ENCODE data around the gene DNAJC24.
A peak's percentile ranks its signal among the peaks of the same experiment; 100 is the strongest.

Gene DNAJC24

GRCh38 chr11:31375879-31376278 is 6.2 kb downstream of the DNAJC24 start:
- no peak for FAIRE-seq
- no peak for TF ChIP-seq CTCF (IDR thresholded peaks at IDR 0.05; ENCODE audit: insufficient read depth, missing control alignments)
- no peak for DNase-seq (ENCODE audit: insufficient read length, low spot score)

GRCh38 chr11:31383116-31383515 is 13.5 kb downstream of the DNAJC24 start:
- TF ChIP-seq CTCF (IDR thresholded peaks at IDR 0.05; ENCODE audit: insufficient read depth, missing control alignments) = no peak
- FAIRE-seq = no peak
- no peak for DNase-seq (ENCODE audit: insufficient read length, low spot score)

- FAIRE-seq (no peak), DNase-seq (ENCODE audit: insufficient read length, low spot score) (no peak)
- TF ChIP-seq CTCF (IDR thresholded peaks at IDR 0.05; ENCODE audit: insufficient read depth, missing control alignments) = no peak
Observed at GRCh38 chr11:31387379-31387778, 17.7 kb downstream of the DNAJC24 start.

GRCh38 chr11:31397239-31397834 is 27.7 kb downstream of the DNAJC24 start:
- DNase-seq (ENCODE audit: insufficient read length, low spot score) (no peak), FAIRE-seq (peak; percentile 84)
- TF ChIP-seq CTCF (IDR thresholded peaks at IDR 0.05; ENCODE audit: insufficient read depth, missing control alignments) = peak; percentile 63

- DNase-seq (ENCODE audit: insufficient read length, low spot score) = no peak
- no peak for TF ChIP-seq CTCF (IDR thresholded peaks at IDR 0.05; ENCODE audit: insufficient read depth, missing control alignments)
- FAIRE-seq = no peak
Observed at GRCh38 chr11:31404614-31405013, 35.0 kb downstream of the DNAJC24 start.

- DNase-seq (ENCODE audit: insufficient read length, low spot score) (no peak), FAIRE-seq (no peak)
- no peak for TF ChIP-seq CTCF (IDR thresholded peaks at IDR 0.05; ENCODE audit: insufficient read depth, missing control alignments)
Observed at GRCh38 chr11:31408201-31408600, 38.5 kb downstream of the DNAJC24 start.

GRCh38 chr11:31412946-31413345 is 43.3 kb downstream of the DNAJC24 start:
- no peak for DNase-seq (ENCODE audit: insufficient read length, low spot score)
- no peak for TF ChIP-seq CTCF (IDR thresholded peaks at IDR 0.05; ENCODE audit: insufficient read depth, missing control alignments)

More at GRCh38 chr11:31412946-31413345, 43.3 kb downstream of the DNAJC24 start:
- no peak for FAIRE-seq
